GM23338 (cell line): ENCODE measurements around the gene BBS1. TPM values are rescaled to one million over a fixed set of nuclear protein-coding genes. Genes with fewer than 3 reads are reported as not detected.

ENCODE experiments used
- ATAC-seq: fragments of 200-7000 bp; cut with Tn5 transposase; 3 replicates; pipeline ENCODE4 v1.9.1; 2020
- DNase-seq: peaks from one replicate; pipeline ENCODE4 v3.0.0-alpha.2; 2015; ENCODE audit warnings: low spot score
- H2AFZ ChIP-seq: fragments of 200-600 bp; sonication (generic); 2 replicates; pipeline ENCODE4 v1.8.0; 2016; ENCODE audit warnings: antibody characterized with exemption, mild to moderate bottlenecking, moderate library complexity
- H3F3A ChIP-seq: fragments of 200-600 bp; sonication (generic); replicated peaks from 2 replicates; pipeline ENCODE4 v1.8.0; 2017; ENCODE audit warnings: antibody characterized with exemption, mixed run types, low read depth
- H3K27ac ChIP-seq: fragments of 200-600 bp; sonication (generic); 2 replicates; pipeline ENCODE4 v1.6.1; 2016; ENCODE audit warnings: low read depth
- H3K27me3 ChIP-seq: fragments of 200-600 bp; sonication (generic); 2 replicates; pipeline ENCODE4 v1.8.0; 2016; ENCODE audit warnings: mild to moderate bottlenecking, mixed run types, moderate library complexity; ENCODE audit not compliant: insufficient read depth
- H3K36me3 ChIP-seq: fragments of 200-600 bp; sonication (generic); 2 replicates; pipeline ENCODE4 v1.8.0; 2016; ENCODE audit warnings: mild to moderate bottlenecking; ENCODE audit not compliant: insufficient read depth
- H3K4me1 ChIP-seq: fragments of 200-600 bp; sonication (generic); 2 replicates; pipeline ENCODE4 v1.8.0; 2016; ENCODE audit warnings: mild to moderate bottlenecking, moderate library complexity; ENCODE audit not compliant: insufficient read depth
- H3K4me2 ChIP-seq: fragments of 200-600 bp; sonication (generic); 2 replicates; pipeline ENCODE4 v1.7.1; 2017; ENCODE audit warnings: mixed run types
- H3K4me3 ChIP-seq: fragments of 200-600 bp; sonication (generic); 2 replicates; pipeline ENCODE4 v1.6.1; 2016; ENCODE audit warnings: mixed run types
- H3K79me2 ChIP-seq: fragments of 200-600 bp; sonication (generic); replicated peaks from 2 replicates; pipeline ENCODE4 v1.8.0; 2017; ENCODE audit warnings: mild to moderate bottlenecking; ENCODE audit not compliant: insufficient read depth
- H3K9me2 ChIP-seq: fragments of 200-600 bp; sonication (generic); 2 replicates; pipeline ENCODE4 v1.8.0; 2017; ENCODE audit not compliant: insufficient read depth
- H4K20me1 ChIP-seq: fragments of 200-600 bp; sonication (generic); replicated peaks from 2 replicates; pipeline ENCODE4 v1.8.0; 2017; ENCODE audit warnings: mild to moderate bottlenecking; ENCODE audit not compliant: insufficient read depth
- H3K27ac Mint-ChIP-seq: 2 replicates; pipeline ENCODE4 v1.8.0; 2020; ENCODE audit warnings: inconsistent platforms, mild to moderate bottlenecking, moderate library complexity, mixed read lengths
- H3K27me3 Mint-ChIP-seq: 3 replicates; pipeline ENCODE4 v1.8.0; 2022; ENCODE audit warnings: low read depth, mild to moderate bottlenecking, moderate library complexity, mixed read lengths, inconsistent platforms; ENCODE audit not compliant: insufficient read depth, poor library complexity
- H3K36me3 Mint-ChIP-seq: 3 replicates; pipeline ENCODE4 v1.8.0; 2021; ENCODE audit warnings: low read depth, mild to moderate bottlenecking, inconsistent platforms, moderate library complexity, mixed read lengths
- H3K4me1 Mint-ChIP-seq: 3 replicates; pipeline ENCODE4 v1.8.0; 2020; ENCODE audit warnings: mild to moderate bottlenecking, inconsistent platforms, mixed read lengths
- H3K4me3 Mint-ChIP-seq: 3 replicates; pipeline ENCODE4 v1.8.0; 2021; ENCODE audit warnings: moderate library complexity, mild to moderate bottlenecking, inconsistent platforms, mixed read lengths
- H3K9me3 Mint-ChIP-seq: 3 replicates; pipeline ENCODE4 v1.8.0; 2020; ENCODE audit warnings: moderate library complexity, mild to moderate bottlenecking, inconsistent platforms, mixed read lengths
- CREB1 ChIP-seq: fragments of 250-450 bp; sonication (Bioruptor Pico); IDR thresholded peaks from 2 replicates; pipeline ENCODE4 v1.5.0; 2020; ENCODE audit warnings: low read depth, mild to moderate bottlenecking, moderate library complexity
- EZH2 ChIP-seq: fragments of 200-600 bp; sonication (generic); IDR thresholded peaks from one replicate; pipeline ENCODE4 v1.8.0; 2017; ENCODE audit warnings: antibody characterized with exemption, mild to moderate bottlenecking, low read depth; ENCODE audit not compliant: unreplicated experiment
- POLR2AphosphoS5 ChIP-seq: IDR thresholded peaks from 2 replicates; pipeline ENCODE4 v1.6.1; 2016; ENCODE audit warnings: antibody characterized with exemption, low read depth
- STAT1 ChIP-seq: IDR thresholded peaks from one replicate; pipeline ENCODE4 v1.6.1; 2016; ENCODE audit warnings: antibody characterized with exemption; ENCODE audit not compliant: unreplicated experiment
- ZNF462 ChIP-seq: fragments of 250-450 bp; sonication (Bioruptor Pico); IDR thresholded peaks from 2 replicates; pipeline ENCODE4 v1.5.0; 2020; ENCODE audit warnings: mild to moderate bottlenecking, moderate library complexity
- polyA plus RNA-seq: library from polyadenylated mRNA; unstranded; fragments of >200 nt; fragmentation: Nextera tagmentation; extraction: Ambion mirVana; gene quantifications from 2 replicates; pipeline ENCODE4 v1.2.1, GENCODE V29; 2016
- total RNA-seq: library from RNA; depleted of rRNA; stranded (reverse); fragments of >200 nt; shearing (Covaris generic); gene quantifications from 2 replicates; pipeline ENCODE4 v1.2.3, GENCODE V29; 2014
- TF ChIP-seq, protein P1 (sequence below), 2 experiments: fragments of 200-600 bp in 1 of 2; sonication (generic) in 1 of 2; conservative IDR thresholded peaks; 2 replicates each; pipeline versions ENCODE4 v1.5.1 to v1.6.1; 2016 to 2017; ENCODE audit warnings: antibody characterized with exemption in 2 of 2, low read depth in 2 of 2, mild to moderate bottlenecking in 2 of 2, moderate library complexity in 1 of 2
- TF ChIP-seq, protein P2 (sequence below): IDR thresholded peaks from 2 replicates; pipeline ENCODE4 v1.6.1; 2016; ENCODE audit warnings: antibody characterized with exemption

The BBS1 gene
- total and polyA plus RNA-seq, 2 experiments from 2014 or later: 11.6 to 41.3 TPM

DNA sequence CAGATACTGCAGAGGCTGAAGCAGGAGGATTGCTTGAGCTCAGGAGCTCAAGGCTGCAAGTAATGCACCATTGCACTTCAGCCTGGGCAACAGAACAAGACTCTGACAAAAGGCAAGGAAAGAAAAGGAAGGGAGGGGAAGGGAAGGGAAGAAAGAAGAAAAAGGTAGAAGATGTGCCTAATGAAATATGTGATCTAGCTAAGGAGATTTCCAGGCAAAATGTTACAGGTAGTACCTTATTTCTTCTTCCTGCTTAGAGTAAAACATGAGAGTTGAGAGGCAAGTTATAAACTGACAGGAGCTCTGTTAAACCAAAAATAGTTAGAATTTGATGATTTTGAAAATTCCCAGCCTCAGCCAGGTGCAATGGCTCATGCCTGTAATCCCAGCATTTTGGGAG lies 48.4 kb upstream of the BBS1 start (continued):
- no peak for TF ChIP-seq ZNF462 (CRISPR knock-in tag)
- TF ChIP-seq CREB1 (CRISPR knock-in tag): no peak
- no peak for TF ChIP-seq EZH2

GRCh38 chr11:66462911-66463310 lies 47.5 kb upstream of the BBS1 start:
- Mint-ChIP-seq H3K27ac (no peak overlapping the region), H3K27me3 (peaks cover 13% of the 10 kb centered on the region)
- TF ChIP-seq, protein P1, sequence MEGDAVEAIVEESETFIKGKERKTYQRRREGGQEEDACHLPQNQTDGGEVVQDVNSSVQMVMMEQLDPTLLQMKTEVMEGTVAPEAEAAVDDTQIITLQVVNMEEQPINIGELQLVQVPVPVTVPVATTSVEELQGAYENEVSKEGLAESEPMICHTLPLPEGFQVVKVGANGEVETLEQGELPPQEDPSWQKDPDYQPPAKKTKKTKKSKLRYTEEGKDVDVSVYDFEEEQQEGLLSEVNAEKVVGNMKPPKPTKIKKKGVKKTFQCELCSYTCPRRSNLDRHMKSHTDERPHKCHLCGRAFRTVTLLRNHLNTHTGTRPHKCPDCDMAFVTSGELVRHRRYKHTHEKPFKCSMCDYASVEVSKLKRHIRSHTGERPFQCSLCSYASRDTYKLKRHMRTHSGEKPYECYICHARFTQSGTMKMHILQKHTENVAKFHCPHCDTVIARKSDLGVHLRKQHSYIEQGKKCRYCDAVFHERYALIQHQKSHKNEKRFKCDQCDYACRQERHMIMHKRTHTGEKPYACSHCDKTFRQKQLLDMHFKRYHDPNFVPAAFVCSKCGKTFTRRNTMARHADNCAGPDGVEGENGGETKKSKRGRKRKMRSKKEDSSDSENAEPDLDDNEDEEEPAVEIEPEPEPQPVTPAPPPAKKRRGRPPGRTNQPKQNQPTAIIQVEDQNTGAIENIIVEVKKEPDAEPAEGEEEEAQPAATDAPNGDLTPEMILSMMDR (conservative IDR thresholded peaks at IDR 0.05; ENCODE audit: low read depth in 2 of 2): no peak
- TF ChIP-seq STAT1: no peak
- TF ChIP-seq, protein P2, sequence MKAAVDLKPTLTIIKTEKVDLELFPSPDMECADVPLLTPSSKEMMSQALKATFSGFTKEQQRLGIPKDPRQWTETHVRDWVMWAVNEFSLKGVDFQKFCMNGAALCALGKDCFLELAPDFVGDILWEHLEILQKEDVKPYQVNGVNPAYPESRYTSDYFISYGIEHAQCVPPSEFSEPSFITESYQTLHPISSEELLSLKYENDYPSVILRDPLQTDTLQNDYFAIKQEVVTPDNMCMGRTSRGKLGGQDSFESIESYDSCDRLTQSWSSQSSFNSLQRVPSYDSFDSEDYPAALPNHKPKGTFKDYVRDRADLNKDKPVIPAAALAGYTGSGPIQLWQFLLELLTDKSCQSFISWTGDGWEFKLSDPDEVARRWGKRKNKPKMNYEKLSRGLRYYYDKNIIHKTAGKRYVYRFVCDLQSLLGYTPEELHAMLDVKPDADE: no peak
- no peak for TF ChIP-seq ZNF462 (CRISPR knock-in tag)
- no peak for TF ChIP-seq POLR2AphosphoS5

More at GRCh38 chr11:66462911-66463310, 47.5 kb upstream of the BBS1 start:
- no peak for ATAC-seq
- Histone ChIP-seq H3K4me3 (no peak overlapping the region), H3K27ac (no peak overlapping the region), H4K20me1 (no peaks in the 10 kb centered on the region; the same call in 1 of the 2 replicates), H3F3A (peaks cover 10% of the 10 kb centered on the region; the same call in 1 of the 2 replicates), H3K4me1 (peaks cover 20% of the 10 kb centered on the region), H2AFZ (no peak overlapping the region), H3K79me2 (no peaks in the 10 kb centered on the region), H3K9me2 (no peaks in the 10 kb centered on the region), H3K4me2 (no peak overlapping the region), H3K36me3 (no peaks in the 10 kb centered on the region), H3K27me3 (no peaks in the 10 kb centered on the region)
- peaks cover 17% of the 10 kb centered on the region for H3K4me1 Mint-ChIP-seq
- H3K9me3 Mint-ChIP-seq: peaks cover 34% of the 10 kb centered on the region
- H3K36me3 Mint-ChIP-seq: peaks cover 25% of the 10 kb centered on the region
- DNase-seq: no peak
- no peak overlapping the region for H3K4me3 Mint-ChIP-seq
